ENCODE results near the gene COQ8B. TPM values are rescaled to one million over a fixed set of nuclear protein-coding genes. Genes with fewer than 3 reads are reported as not detected.

The COQ8B gene
- total and polyA plus RNA-seq, 2 of the 4 experiments (the other 2 are of a cell fraction), result 14.9 to 23.2 TPM

GRCh38 chr19:40739871-40740703, 23.4 kb upstream of the COQ8B start (continued):
- no peak for TF ChIP-seq SMC3 (IDR thresholded peaks at IDR 0.05; ENCODE audit: low read depth, low read length)

GRCh38 chr19:40739030-40739839, 22.5 kb upstream of the COQ8B start:
- no peak overlapping the region for H3K18ac ChIP-seq (ENCODE audit: low read depth, low read length)
- no peak overlapping the region for H3K14ac ChIP-seq (replicated peaks; ENCODE audit: low read depth, low read length)
- H3K36me3 ChIP-seq (ENCODE audit: control insufficient read depth, insufficient read depth, low read length), result peaks cover 36% of the 10 kb centered on the region
- no peak overlapping the region for H2BK15ac ChIP-seq (ENCODE audit: low read depth, low read length)
- POLR2A ChIA-PET (ENCODE audit: unreplicated experiment), result no interaction called here
- dilution Hi-C loops (cut with HindIII; ENCODE audit: low sequenced_read_pairs, unreplicated experiment) (no loop called here), in situ Hi-C loops (cut with MboI; ENCODE audit: low sequenced_read_pairs) (no loop called here), intact Hi-C loops (cut with micrococcal nuclease) (no loop called here)
- no peak overlapping the region for H3K27ac ChIP-seq (ENCODE audit: insufficient read depth, low read length)
- no peak overlapping the region for H3K56ac ChIP-seq (ENCODE audit: extremely low read depth, insufficient read depth, low read length)
- no peak overlapping the region for H4K91ac ChIP-seq (ENCODE audit: insufficient read depth, low read depth, low read length)
- H3K4ac ChIP-seq (ENCODE audit: low read depth, low read length), result no peak overlapping the region
- H2AK9ac ChIP-seq (replicated peaks; ENCODE audit: low read depth, low read length, poor library complexity), result peak overlapping the region; percentile 55
- H2BK20ac ChIP-seq (ENCODE audit: low read depth, low read length), result no peak overlapping the region
- no peaks in the 10 kb centered on the region for H4K20me1 ChIP-seq (ENCODE audit: insufficient read depth, low read length)
- no peaks in the 10 kb centered on the region for H3K9me1 ChIP-seq (ENCODE audit: insufficient read depth, low read length)
- no peak for TF ChIP-seq RCOR1 (IDR thresholded peaks at IDR 0.05; ENCODE audit: insufficient replicate concordance, low read length)
- TF ChIP-seq, protein P1, sequence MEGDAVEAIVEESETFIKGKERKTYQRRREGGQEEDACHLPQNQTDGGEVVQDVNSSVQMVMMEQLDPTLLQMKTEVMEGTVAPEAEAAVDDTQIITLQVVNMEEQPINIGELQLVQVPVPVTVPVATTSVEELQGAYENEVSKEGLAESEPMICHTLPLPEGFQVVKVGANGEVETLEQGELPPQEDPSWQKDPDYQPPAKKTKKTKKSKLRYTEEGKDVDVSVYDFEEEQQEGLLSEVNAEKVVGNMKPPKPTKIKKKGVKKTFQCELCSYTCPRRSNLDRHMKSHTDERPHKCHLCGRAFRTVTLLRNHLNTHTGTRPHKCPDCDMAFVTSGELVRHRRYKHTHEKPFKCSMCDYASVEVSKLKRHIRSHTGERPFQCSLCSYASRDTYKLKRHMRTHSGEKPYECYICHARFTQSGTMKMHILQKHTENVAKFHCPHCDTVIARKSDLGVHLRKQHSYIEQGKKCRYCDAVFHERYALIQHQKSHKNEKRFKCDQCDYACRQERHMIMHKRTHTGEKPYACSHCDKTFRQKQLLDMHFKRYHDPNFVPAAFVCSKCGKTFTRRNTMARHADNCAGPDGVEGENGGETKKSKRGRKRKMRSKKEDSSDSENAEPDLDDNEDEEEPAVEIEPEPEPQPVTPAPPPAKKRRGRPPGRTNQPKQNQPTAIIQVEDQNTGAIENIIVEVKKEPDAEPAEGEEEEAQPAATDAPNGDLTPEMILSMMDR (conservative IDR thresholded peaks at IDR 0.05; ENCODE audit: low read depth, low read length), result no peak
- no peak for TF ChIP-seq MAFK (IDR thresholded peaks at IDR 0.05; ENCODE audit: low read depth, low read length)
- no peak for TF ChIP-seq RAD21 (IDR thresholded peaks at IDR 0.05; ENCODE audit: low read length)
- no peak for TF ChIP-seq FOS (IDR thresholded peaks at IDR 0.05; ENCODE audit: low read depth, low read length)
- TF ChIP-seq POLR2A (IDR thresholded peaks at IDR 0.05; ENCODE audit: low read depth, low read length), result no peak
- no peak overlapping the region for H3K23ac ChIP-seq (ENCODE audit: low read depth, low read length)
- no peak overlapping the region for H3K4me3 ChIP-seq (ENCODE audit: insufficient read depth, low read depth, low read length)
- no peaks in the 10 kb centered on the region for H3K4me1 ChIP-seq (ENCODE audit: control insufficient read depth, insufficient read depth, low read length)
- no peak overlapping the region for H2AK5ac ChIP-seq (ENCODE audit: low read depth, low read length)
- H3K79me1 ChIP-seq (ENCODE audit: low read depth in 1 of 2, low read length in 2 of 2), result no peaks in the 10 kb centered on the region; a peak in 1 of 4 replicates
- H4K5ac ChIP-seq (ENCODE audit: low read depth, low read length), result no peak overlapping the region
- H2AFZ ChIP-seq (replicated peaks; ENCODE audit: low read length, poor library complexity), result peak overlapping the region; percentile 7
- H2BK5ac ChIP-seq (ENCODE audit: low read depth, low read length, poor library complexity, severe bottlenecking), result no peak overlapping the region
- no TSS peak for BruUV-seq (replicated peaks)
- DNase-seq (no peak), ATAC-seq (ENCODE audit: low read depth) (no peak)
- H2BK120ac ChIP-seq (ENCODE audit: low read depth, low read length), result no peak overlapping the region
- no peak overlapping the region for H3K4me2 ChIP-seq (ENCODE audit: low read depth, low read length)
- no peaks in the 10 kb centered on the region for H3K27me3 ChIP-seq (ENCODE audit: control insufficient read depth, insufficient read depth, low read length)
- CTCF ChIA-PET, result no interaction called here
- no peaks in the 10 kb centered on the region for H3K9me3 ChIP-seq (ENCODE audit: control insufficient read depth, insufficient read depth, low read length)
- no peak overlapping the region for H3K9ac ChIP-seq (ENCODE audit: low read depth, low read length)
- no peak overlapping the region for H4K8ac ChIP-seq (ENCODE audit: low read depth in 2 of 2, low read length in 2 of 2)
- WGBS, 2 experiments (ENCODE audit: extremely low coverage in 2 of 2, insufficient read length in 1 of 2), result 92% methylated on average over 16 of the region's 22 CpGs; no CpG with 5 or more reads in 1 of the 2 experiments

All from IMR-90 (cell line).